KG1 (cell line): Measurements from ENCODE around the gene MOB1A.
A peak's percentile ranks its signal among the peaks of the same experiment; 100 is the strongest.
"Not testable (repeated sequence)": the region's sequence is repeated elsewhere in the genome, so short reads cannot be mapped to it uniquely, and the experiment has no call there.

Source experiments
- DNase-seq: peaks from one replicate; lab custom pipeline; 2025; lab: John Stamatoyannopoulos, UW

Gene MOB1A

GRCh38 chr2:74178211-74179062 lies at the start of gene MOB1A:
TSS of gene MOB1A (minus strand) at chr2:74178879. CDS start at chr2:74178674, 205 bp downstream.
- peak; percentile 96 for DNase-seq

- DNase-seq = no peak
Measured at GRCh38 chr2:74227646-74228045, 49.0 kb upstream of the MOB1A start.

GRCh38 chr2:74226648-74227213 lies 48.1 kb upstream of the MOB1A start:
- no peak for DNase-seq

GRCh38 chr2:74225698-74226459 lies 47.2 kb upstream of the MOB1A start:
- no peak for DNase-seq

- no peak for DNase-seq
Measured at GRCh38 chr2:74223941-74224770, 45.5 kb upstream of the MOB1A start.

- no peak for DNase-seq
Measured at GRCh38 chr2:74222300-74222650, 43.6 kb upstream of the MOB1A start.

GRCh38 chr2:74221604-74222299 lies 43.1 kb upstream of the MOB1A start:
- DNase-seq = no peak

- no peak for DNase-seq
Measured at GRCh38 chr2:74221091-74221490, 42.4 kb upstream of the MOB1A start.

GRCh38 chr2:74219846-74220486 lies 41.3 kb upstream of the MOB1A start:
- DNase-seq = no peak

- no peak for DNase-seq
Measured at GRCh38 chr2:74216642-74217041, 38.0 kb upstream of the MOB1A start.

- DNase-seq = not testable (repeated sequence)
Measured at GRCh38 chr2:74215771-74216170, 37.1 kb upstream of the MOB1A start.

- DNase-seq = no peak
Measured at GRCh38 chr2:74212702-74213410, 34.2 kb upstream of the MOB1A start.

GRCh38 chr2:74206180-74206688 lies 27.6 kb upstream of the MOB1A start:
- DNase-seq = no peak

- no peak for DNase-seq
Measured at GRCh38 chr2:74205596-74205995, 26.9 kb upstream of the MOB1A start.

- DNase-seq = no peak
Measured at GRCh38 chr2:74205113-74205512, 26.4 kb upstream of the MOB1A start.

GRCh38 chr2:74204436-74204835 lies 25.8 kb upstream of the MOB1A start:
- no peak for DNase-seq

GRCh38 chr2:74201596-74201995 lies 22.9 kb upstream of the MOB1A start:
- no peak for DNase-seq

- DNase-seq = no peak
Measured at GRCh38 chr2:74201196-74201595, 22.5 kb upstream of the MOB1A start.

GRCh38 chr2:74199871-74200305 lies 21.2 kb upstream of the MOB1A start:
- no peak for DNase-seq

- DNase-seq = no peak
Measured at GRCh38 chr2:74199275-74199701, 20.6 kb upstream of the MOB1A start.
